Hematopoietic multipotent progenitor cell treated with erythropoietin and hydrocortisone succinate and interleukin-3 and kit ligand, for 8 days (in vitro differentiated cells): Measurements from ENCODE around the gene BTBD18.
"Not testable (repeated sequence)": the region's sequence is repeated elsewhere in the genome, so short reads cannot be mapped to it uniquely, and the experiment has no call there.

Source experiments
- DNase-seq: peaks from one replicate; pipeline ENCODE4 v3.0.0-alpha.2; 2015

Gene BTBD18

GRCh38 chr11:57728829-57729228, 22.8 kb downstream of the BTBD18 start:
- no peak for DNase-seq

- no peak for DNase-seq
Observed at GRCh38 chr11:57727185-57727584, 24.4 kb downstream of the BTBD18 start.

- not testable (repeated sequence) for DNase-seq
Observed at GRCh38 chr11:57716726-57717125, 34.9 kb downstream of the BTBD18 start.

GRCh38 chr11:57713835-57714234, 37.8 kb downstream of the BTBD18 start:
- peak; percentile 54 for DNase-seq

- DNase-seq: peak; percentile 100
Observed at GRCh38 chr11:57712256-57713150, 39.1 kb downstream of the BTBD18 start, which contains the start of gene TMX2. TSS of gene TMX2 (plus strand) at chr11:57712593. CDS start at chr11:57712619, 26 bp downstream.

- DNase-seq: peak; percentile 86
Observed at GRCh38 chr11:57711414-57712255, 40.0 kb downstream of the BTBD18 start, which contains the start of gene MED19. TSS of gene MED19 (minus strand) at chr11:57712215. CDS start at chr11:57712179, 36 bp downstream.

GRCh38 chr11:57709802-57710367, 41.7 kb downstream of the BTBD18 start:
- DNase-seq: no peak

GRCh38 chr11:57705432-57705831, 46.2 kb downstream of the BTBD18 start:
- not testable (repeated sequence) for DNase-seq

- DNase-seq: no peak
Observed at GRCh38 chr11:57704932-57705331, 46.7 kb downstream of the BTBD18 start.

GRCh38 chr11:57703341-57703740, 48.3 kb downstream of the BTBD18 start:
- DNase-seq: no peak

GRCh38 chr11:57700425-57700824, 51.2 kb downstream of the BTBD18 start:
- DNase-seq: no peak

GRCh38 chr11:57699813-57700212, 51.8 kb downstream of the BTBD18 start:
- no peak for DNase-seq

- no peak for DNase-seq
Observed at GRCh38 chr11:57698843-57699365, 52.7 kb downstream of the BTBD18 start.
